ENCODE results near the gene STING1. TPM values are rescaled to one million over a fixed set of nuclear protein-coding genes. Genes with fewer than 3 reads are reported as not detected.

Gene STING1
- total RNA-seq, 1 donor from 2014 or later: 179 TPM

GRCh38 chr5:139524940-139525585 is 42.5 kb upstream of the STING1 start:
- H3K27me3 ChIP-seq: no peaks in the 10 kb centered on the region
- no peak overlapping the region for H3K4me3 ChIP-seq
- no peaks in the 10 kb centered on the region for H3K9me3 ChIP-seq
- H3K27ac ChIP-seq: no peak overlapping the region
- no peak for TF ChIP-seq CTCF (IDR thresholded peaks at IDR 0.05)
- intact Hi-C loops (cut with DNase I): no loop called here
- DNase-seq (ENCODE audit: low spot score in 2 of 2): no peak
- no peaks in the 10 kb centered on the region for H3K4me1 ChIP-seq
- H3K36me3 ChIP-seq: no peaks in the 10 kb centered on the region

GRCh38 chr5:139524446-139524845 is 41.9 kb upstream of the STING1 start:
- H3K9me3 ChIP-seq: no peaks in the 10 kb centered on the region
- H3K4me3 ChIP-seq: no peak overlapping the region
- no peak for TF ChIP-seq CTCF (IDR thresholded peaks at IDR 0.05)
- intact Hi-C loops (cut with DNase I): no loop called here
- no peaks in the 10 kb centered on the region for H3K27me3 ChIP-seq
- H3K27ac ChIP-seq: no peak overlapping the region
- H3K36me3 ChIP-seq: no peaks in the 10 kb centered on the region
- no peaks in the 10 kb centered on the region for H3K4me1 ChIP-seq
- no peak for DNase-seq (ENCODE audit: low spot score in 2 of 2)

- no peak for DNase-seq (ENCODE audit: low spot score in 2 of 2)
- H3K9me3 ChIP-seq: no peaks in the 10 kb centered on the region
- H3K4me1 ChIP-seq: no peaks in the 10 kb centered on the region
- TF ChIP-seq CTCF (IDR thresholded peaks at IDR 0.05): no peak
- no peaks in the 10 kb centered on the region for H3K36me3 ChIP-seq
- intact Hi-C loops (cut with DNase I): no loop called here
- H3K27ac ChIP-seq: no peak overlapping the region
- H3K4me3 ChIP-seq: no peak overlapping the region
- no peaks in the 10 kb centered on the region for H3K27me3 ChIP-seq
Measured at GRCh38 chr5:139523635-139524445, 41.3 kb upstream of the STING1 start.

- no peaks in the 10 kb centered on the region for H3K36me3 ChIP-seq
- H3K4me3 ChIP-seq: peak overlapping the region; percentile 66 to 68
- peak; percentile 95 to 99 (median 98) for TF ChIP-seq CTCF (IDR thresholded peaks at IDR 0.05)
- peaks cover 0 to 2% of the 10 kb centered on the region in 2 donors for H3K4me1 ChIP-seq
- DNase-seq (ENCODE audit: low spot score in 2 of 2): peak; percentile 62 to 96
- peak overlapping the region; percentile 77 to 83 for H3K27ac ChIP-seq
- no peaks in the 10 kb centered on the region for H3K27me3 ChIP-seq
- H3K9me3 ChIP-seq: no peaks in the 10 kb centered on the region
- intact Hi-C loops (cut with DNase I): loop anchor here (1.0 to 5.0 kb wide), 4 partner anchors 36 to 229 kb away; partner anchors contain the start of genes DNAJC18, STING1 and UBE2D2
Measured at GRCh38 chr5:139517683-139518564, 35.4 kb upstream of the STING1 start.

- no peak overlapping the region for H3K27ac ChIP-seq
- H3K4me1 ChIP-seq: peaks cover 0 to 2% of the 10 kb centered on the region in 2 donors
- no peak overlapping the region for H3K4me3 ChIP-seq
- no peaks in the 10 kb centered on the region for H3K36me3 ChIP-seq
- no peak for DNase-seq (ENCODE audit: low spot score in 2 of 2)
- H3K9me3 ChIP-seq: no peaks in the 10 kb centered on the region
- no peak for TF ChIP-seq CTCF (IDR thresholded peaks at IDR 0.05)
- H3K27me3 ChIP-seq: no peaks in the 10 kb centered on the region
- intact Hi-C loops (cut with DNase I): no loop called here
Measured at GRCh38 chr5:139514486-139514856, 31.9 kb upstream of the STING1 start.

Measured in ascending aorta (tissue), 2 donors.